Measurements from ENCODE around the gene DSCAML1. TPM values are rescaled to one million over a fixed set of nuclear protein-coding genes. Genes with fewer than 3 reads are reported as not detected.

Gene DSCAML1
- total RNA-seq, 1 donor from 2014 or later = not detected

- Histone ChIP-seq H3K27ac (no peak overlapping the region), H3K27me3 (no peaks in the 10 kb centered on the region), H3K4me3 (no peak overlapping the region), H3K4me1 (no peaks in the 10 kb centered on the region), H3K36me3 (no peaks in the 10 kb centered on the region), H3K9me3 (no peaks in the 10 kb centered on the region)
- intact Hi-C loops (cut with DNase I) = no loop called here
- TF ChIP-seq, protein P1, sequence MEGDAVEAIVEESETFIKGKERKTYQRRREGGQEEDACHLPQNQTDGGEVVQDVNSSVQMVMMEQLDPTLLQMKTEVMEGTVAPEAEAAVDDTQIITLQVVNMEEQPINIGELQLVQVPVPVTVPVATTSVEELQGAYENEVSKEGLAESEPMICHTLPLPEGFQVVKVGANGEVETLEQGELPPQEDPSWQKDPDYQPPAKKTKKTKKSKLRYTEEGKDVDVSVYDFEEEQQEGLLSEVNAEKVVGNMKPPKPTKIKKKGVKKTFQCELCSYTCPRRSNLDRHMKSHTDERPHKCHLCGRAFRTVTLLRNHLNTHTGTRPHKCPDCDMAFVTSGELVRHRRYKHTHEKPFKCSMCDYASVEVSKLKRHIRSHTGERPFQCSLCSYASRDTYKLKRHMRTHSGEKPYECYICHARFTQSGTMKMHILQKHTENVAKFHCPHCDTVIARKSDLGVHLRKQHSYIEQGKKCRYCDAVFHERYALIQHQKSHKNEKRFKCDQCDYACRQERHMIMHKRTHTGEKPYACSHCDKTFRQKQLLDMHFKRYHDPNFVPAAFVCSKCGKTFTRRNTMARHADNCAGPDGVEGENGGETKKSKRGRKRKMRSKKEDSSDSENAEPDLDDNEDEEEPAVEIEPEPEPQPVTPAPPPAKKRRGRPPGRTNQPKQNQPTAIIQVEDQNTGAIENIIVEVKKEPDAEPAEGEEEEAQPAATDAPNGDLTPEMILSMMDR (IDR thresholded peaks at IDR 0.05) = no peak
- DNase-seq (ENCODE audit: low spot score in 2 of 2) = no peak
These were observed 258.5 kb downstream of the DSCAML1 start for GRCh38 chr11:117538263-117539135.

DNA sequence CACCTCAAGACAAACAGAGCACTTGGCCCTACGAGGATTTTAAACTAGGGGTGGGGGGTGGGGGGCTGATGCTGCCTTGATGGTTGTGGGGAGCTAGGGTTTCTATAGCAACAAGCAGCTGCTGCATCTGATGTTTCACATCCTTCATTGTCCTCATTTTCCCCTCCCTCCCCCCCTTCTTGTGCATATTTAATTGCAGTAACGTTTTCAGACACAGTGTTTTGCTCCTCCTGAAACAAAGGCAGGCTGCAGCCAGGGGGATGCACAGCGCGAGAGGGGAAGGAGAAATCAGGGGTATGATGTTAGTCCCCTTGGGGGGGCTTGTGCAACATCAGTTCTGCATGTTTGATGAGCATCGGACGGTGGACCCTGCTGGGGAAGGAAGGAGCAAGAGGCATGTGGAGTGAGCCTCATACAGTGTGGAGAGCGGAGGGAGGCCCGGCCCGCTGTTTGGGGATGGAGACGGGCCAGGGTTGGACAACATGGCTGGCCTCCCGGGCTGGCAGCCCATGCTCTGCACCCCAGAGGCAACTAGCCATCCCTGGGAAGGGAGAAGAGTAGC, 261.1 kb downstream of the DSCAML1 start:
- Histone ChIP-seq H3K36me3 (no peaks in the 10 kb centered on the region), H3K9me3 (no peaks in the 10 kb centered on the region), H3K27me3 (no peaks in the 10 kb centered on the region), H3K4me3 (no peak overlapping the region), H3K27ac (no peak overlapping the region), H3K4me1 (no peaks in the 10 kb centered on the region)
- DNase-seq (ENCODE audit: low spot score in 2 of 2) = no peak
- TF ChIP-seq, protein P1 (IDR thresholded peaks at IDR 0.05) = no peak
- intact Hi-C loops (cut with DNase I) = no loop called here

GRCh38 chr11:117535201-117535849, 261.7 kb downstream of the DSCAML1 start:
- TF ChIP-seq, protein P1 (IDR thresholded peaks at IDR 0.05) = no peak
- intact Hi-C loops (cut with DNase I) = no loop called here
- H3K4me3 ChIP-seq = no peak overlapping the region
- H3K4me1 ChIP-seq = no peaks in the 10 kb centered on the region
- no peak for DNase-seq (ENCODE audit: low spot score in 2 of 2)
- no peaks in the 10 kb centered on the region for H3K36me3 ChIP-seq
- no peaks in the 10 kb centered on the region for H3K9me3 ChIP-seq
- H3K27me3 ChIP-seq = no peaks in the 10 kb centered on the region
- no peak overlapping the region for H3K27ac ChIP-seq

DNA sequence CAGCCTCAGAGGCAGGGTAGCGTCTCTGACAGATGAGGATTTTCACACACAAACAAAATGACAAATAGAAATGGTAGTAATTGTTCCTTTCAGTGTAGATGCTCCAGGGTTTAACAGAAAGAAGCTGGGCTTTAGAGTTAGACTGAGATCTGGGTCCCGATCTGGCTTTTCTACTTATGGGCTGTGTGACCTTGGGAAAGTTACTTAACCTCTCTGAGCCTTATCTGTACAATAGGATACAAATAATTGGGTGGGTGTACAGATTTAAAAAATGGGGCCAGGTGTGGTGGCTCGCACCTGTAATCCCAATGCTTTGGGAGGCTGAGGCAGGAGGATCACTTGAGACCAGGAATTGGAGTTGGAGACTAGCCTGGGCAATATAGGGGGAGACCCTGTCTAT, 264.4 kb downstream of the DSCAML1 start:
- Histone ChIP-seq H3K27me3 (no peaks in the 10 kb centered on the region), H3K4me1 (no peaks in the 10 kb centered on the region), H3K4me3 (no peak overlapping the region), H3K9me3 (no peaks in the 10 kb centered on the region), H3K36me3 (no peaks in the 10 kb centered on the region), H3K27ac (no peak overlapping the region)
- intact Hi-C loops (cut with DNase I) = no loop called here
- TF ChIP-seq, protein P1 (IDR thresholded peaks at IDR 0.05) = no peak
- DNase-seq (ENCODE audit: low spot score in 2 of 2) = no peak

DNA sequence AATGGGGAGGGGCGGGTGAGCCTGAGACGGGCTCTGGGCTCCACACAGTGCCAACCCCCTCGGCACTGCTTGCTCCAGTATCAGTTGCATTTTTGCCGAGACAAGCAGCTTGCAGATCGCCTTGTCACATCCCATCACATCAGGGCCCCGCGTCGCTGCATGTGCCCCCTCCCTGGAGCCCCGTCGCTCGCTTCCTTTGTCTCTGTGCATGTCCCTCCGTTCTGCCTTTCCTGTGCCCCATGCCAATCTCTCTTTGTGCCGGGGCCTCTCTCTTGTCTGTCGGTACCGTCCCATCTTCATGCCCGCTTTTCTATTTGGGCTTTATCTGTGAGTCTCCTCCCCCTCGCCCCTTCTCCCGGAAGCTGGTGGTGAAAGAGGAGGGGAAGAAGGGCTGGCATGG, 267.2 kb downstream of the DSCAML1 start:
- H3K4me3 ChIP-seq = no peak overlapping the region
- H3K27ac ChIP-seq = no peak overlapping the region
- no peaks in the 10 kb centered on the region for H3K27me3 ChIP-seq
- no peaks in the 10 kb centered on the region for H3K36me3 ChIP-seq
- no peak for DNase-seq (ENCODE audit: low spot score in 2 of 2)
- no peaks in the 10 kb centered on the region for H3K4me1 ChIP-seq
- no peaks in the 10 kb centered on the region for H3K9me3 ChIP-seq
- TF ChIP-seq, protein P1 (IDR thresholded peaks at IDR 0.05) = no peak
- intact Hi-C loops (cut with DNase I) = no loop called here

Measured in ascending aorta (tissue), 2 donors.